Measurements from ENCODE around the gene PACS2. TPM values are rescaled to one million over a fixed set of nuclear protein-coding genes. Genes with fewer than 3 reads are reported as not detected.

PACS2 gene
- total RNA-seq, 2 donors from 2014 or later: 24.9 to 26.3 TPM

GRCh38 chr14:105313381-105314286 lies 914 bp upstream of the PACS2 start:
- no peak for DNase-seq (ENCODE audit: low spot score)
- peak overlapping the region; percentile 84 for H3K4me3 Mint-ChIP-seq
- H3K9me3 Mint-ChIP-seq: no peaks in the 10 kb centered on the region
- ATAC-seq: peak in 1 of 2 donors; percentile 55
- no peaks in the 10 kb centered on the region for H3K27me3 Mint-ChIP-seq
- H3K27ac Mint-ChIP-seq: peak overlapping the region; percentile 77 to 88
- H3K36me3 Mint-ChIP-seq: no peaks in the 10 kb centered on the region
- H3K4me1 Mint-ChIP-seq (ENCODE audit: low read depth in 2 of 2): peaks cover 8 to 9% of the 10 kb centered on the region in 2 donors

GRCh38 chr14:105315211-105315721 lies 718 bp downstream of the PACS2 start:
- H3K27me3 Mint-ChIP-seq: no peaks in the 10 kb centered on the region
- peak overlapping the region; percentile 88 for H3K4me3 Mint-ChIP-seq
- H3K9me3 Mint-ChIP-seq: no peaks in the 10 kb centered on the region
- no peak for ATAC-seq
- DNase-seq (ENCODE audit: low spot score): no peak
- peak overlapping the region; percentile 33 to 55 for H3K27ac Mint-ChIP-seq
- peaks cover 8 to 9% of the 10 kb centered on the region in 2 donors for H3K4me1 Mint-ChIP-seq (ENCODE audit: low read depth in 2 of 2)
- H3K36me3 Mint-ChIP-seq: no peaks in the 10 kb centered on the region

- Mint-ChIP-seq H3K9me3 (no peaks in the 10 kb centered on the region), H3K36me3 (no peaks in the 10 kb centered on the region), H3K27me3 (no peaks in the 10 kb centered on the region), H3K27ac (peak overlapping the region; percentile 33 to 55), H3K4me1 (ENCODE audit: low read depth in 2 of 2) (peaks cover 8 to 9% of the 10 kb centered on the region in 2 donors), H3K4me3 (peak overlapping the region; percentile 88)
- DNase-seq (ENCODE audit: low spot score): peak; percentile 54
- no peak for ATAC-seq
Measured at GRCh38 chr14:105315941-105316576, 1.5 kb downstream of the PACS2 start.

GRCh38 chr14:105316577-105316941 lies 2.0 kb downstream of the PACS2 start:
- Mint-ChIP-seq H3K27ac (peak overlapping the region in 1 of 2 donors; percentile 55), H3K4me3 (peak overlapping the region; percentile 88), H3K4me1 (ENCODE audit: low read depth in 2 of 2) (peaks cover 8 to 9% of the 10 kb centered on the region in 2 donors), H3K27me3 (no peaks in the 10 kb centered on the region), H3K36me3 (no peaks in the 10 kb centered on the region), H3K9me3 (no peaks in the 10 kb centered on the region)
- ATAC-seq: no peak
- DNase-seq (ENCODE audit: low spot score): no peak

GRCh38 chr14:105316968-105317510 lies 2.5 kb downstream of the PACS2 start:
- Mint-ChIP-seq H3K27me3 (no peaks in the 10 kb centered on the region), H3K4me1 (ENCODE audit: low read depth in 2 of 2) (peaks cover 8 to 9% of the 10 kb centered on the region in 2 donors), H3K36me3 (no peaks in the 10 kb centered on the region), H3K9me3 (no peaks in the 10 kb centered on the region), H3K4me3 (peak overlapping the region; percentile 45), H3K27ac (no peak overlapping the region)
- no peak for ATAC-seq
- DNase-seq (ENCODE audit: low spot score): peak; percentile 39

GRCh38 chr14:105317546-105317945 lies 3.0 kb downstream of the PACS2 start:
- Mint-ChIP-seq H3K4me1 (ENCODE audit: low read depth in 2 of 2) (peaks cover 8 to 10% of the 10 kb centered on the region in 2 donors), H3K4me3 (no peak overlapping the region), H3K36me3 (no peaks in the 10 kb centered on the region), H3K27ac (no peak overlapping the region), H3K27me3 (no peaks in the 10 kb centered on the region), H3K9me3 (no peaks in the 10 kb centered on the region)
- ATAC-seq: no peak
- DNase-seq (ENCODE audit: low spot score): no peak

DNA sequence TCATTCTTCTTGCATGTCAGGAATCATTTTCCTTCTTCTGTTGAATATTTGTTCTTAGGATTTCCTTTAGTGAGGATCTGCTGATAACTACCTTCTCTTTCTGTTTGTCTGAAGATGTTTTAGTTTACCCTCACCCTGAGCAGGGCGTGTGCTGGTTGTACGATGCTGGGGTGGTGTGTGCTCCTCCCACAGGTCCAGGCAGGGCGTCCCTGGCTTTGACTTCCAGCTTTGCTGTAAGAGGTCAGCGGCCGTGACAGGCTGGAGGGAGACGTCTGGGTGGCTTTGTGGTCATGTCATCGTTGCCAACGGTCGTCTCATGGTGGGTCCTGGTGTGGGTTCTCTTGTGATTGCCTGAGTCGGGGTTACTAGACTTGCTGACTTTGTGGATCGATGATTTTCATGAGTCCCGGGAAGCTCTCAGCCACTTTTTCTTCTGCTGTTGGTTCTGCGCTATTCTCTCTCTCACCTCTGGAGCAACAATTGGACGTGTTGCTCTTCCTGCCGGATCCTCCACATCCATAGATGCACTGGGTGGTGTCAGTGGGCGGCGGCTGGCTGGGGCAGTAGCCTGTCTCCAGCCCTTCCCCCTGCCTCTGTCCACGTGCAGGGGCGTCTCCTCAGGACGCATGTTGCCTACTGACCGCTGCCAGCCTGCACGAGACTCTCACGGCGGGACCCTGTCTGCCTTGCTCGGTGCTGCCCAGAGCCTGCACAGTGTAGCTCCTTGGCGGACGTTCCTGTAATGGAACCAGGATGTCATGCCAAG lies 8.4 kb downstream of the PACS2 start:
- H3K4me1 Mint-ChIP-seq (ENCODE audit: low read depth in 2 of 2): peaks cover 0 to 13% of the 10 kb centered on the region in 2 donors
- no peaks in the 10 kb centered on the region for H3K9me3 Mint-ChIP-seq
- no peak overlapping the region for H3K4me3 Mint-ChIP-seq
- H3K27ac Mint-ChIP-seq: no peak overlapping the region
- ATAC-seq (no peak), DNase-seq (ENCODE audit: low spot score) (peak; percentile 40)
- no peaks in the 10 kb centered on the region for H3K36me3 Mint-ChIP-seq
- H3K27me3 Mint-ChIP-seq: no peaks in the 10 kb centered on the region

DNA sequence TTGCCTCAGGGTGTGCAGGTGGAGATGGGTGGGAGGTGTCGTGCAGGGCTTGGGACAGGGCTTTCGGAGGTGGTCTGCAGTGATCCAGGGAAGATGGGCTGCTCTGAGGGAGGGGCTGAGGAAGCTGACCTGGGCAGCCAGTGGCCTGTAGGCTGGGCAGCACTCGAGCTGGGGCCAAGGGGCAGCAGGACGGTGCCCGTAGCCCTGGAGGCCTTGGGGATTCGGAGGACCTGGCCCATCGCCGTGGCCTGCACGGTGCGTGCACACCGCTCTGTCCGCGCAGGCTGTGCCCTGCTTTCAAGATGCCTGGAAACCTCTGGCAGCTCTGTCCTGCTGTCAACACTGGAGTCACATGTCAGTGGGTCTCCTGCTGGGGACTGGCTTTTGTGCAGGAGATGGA lies 9.1 kb downstream of the PACS2 start:
- H3K27me3 Mint-ChIP-seq: no peaks in the 10 kb centered on the region
- H3K27ac Mint-ChIP-seq: no peak overlapping the region
- DNase-seq (ENCODE audit: low spot score): no peak
- peaks cover 0 to 14% of the 10 kb centered on the region in 2 donors for H3K4me1 Mint-ChIP-seq (ENCODE audit: low read depth in 2 of 2)
- H3K9me3 Mint-ChIP-seq: no peaks in the 10 kb centered on the region
- H3K4me3 Mint-ChIP-seq: no peak overlapping the region
- H3K36me3 Mint-ChIP-seq: no peaks in the 10 kb centered on the region
- ATAC-seq: peak in 1 of 2 donors; percentile 14

DNA sequence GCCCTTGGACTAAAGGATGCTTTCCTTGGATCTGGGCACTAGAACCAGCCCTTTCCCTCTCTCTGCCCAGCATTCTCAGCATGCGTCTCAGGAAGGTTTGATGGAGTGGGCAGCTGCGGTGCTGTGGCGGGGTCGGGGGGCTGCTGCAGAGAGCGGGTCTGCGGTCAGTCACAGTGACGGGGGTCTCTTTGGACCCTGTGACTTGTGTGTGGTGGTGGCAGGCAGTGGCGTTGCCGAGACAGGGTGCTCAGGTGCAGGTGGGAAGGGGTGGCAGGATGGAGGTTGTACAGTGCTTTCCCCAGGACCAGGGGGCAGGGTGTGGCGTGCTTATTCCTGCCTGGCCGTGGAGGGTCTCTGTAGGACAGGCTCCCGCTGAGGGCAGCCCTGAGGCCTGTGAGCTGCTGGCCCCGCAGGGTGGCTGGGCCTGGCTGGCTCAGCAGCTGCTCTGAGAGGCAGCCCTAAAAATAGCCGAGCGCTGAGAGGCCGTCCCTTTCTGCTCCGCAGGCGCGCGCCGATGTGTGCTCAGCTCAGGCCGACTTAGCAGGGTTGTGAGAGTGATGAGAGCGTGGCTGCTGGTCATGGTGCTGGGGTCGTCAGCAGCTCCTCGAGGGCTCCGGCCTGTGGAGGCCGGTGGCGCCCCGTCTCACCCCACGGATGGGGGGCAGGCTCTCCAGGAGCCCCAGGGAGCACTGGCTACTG lies 9.7 kb downstream of the PACS2 start:
- DNase-seq (ENCODE audit: low spot score) (no peak), ATAC-seq (peak in 1 of 2 donors; percentile 3)
- peaks cover 0 to 17% of the 10 kb centered on the region in 2 donors for H3K4me1 Mint-ChIP-seq (ENCODE audit: low read depth in 2 of 2)
- H3K27me3 Mint-ChIP-seq: no peaks in the 10 kb centered on the region
- no peaks in the 10 kb centered on the region for H3K36me3 Mint-ChIP-seq
- no peaks in the 10 kb centered on the region for H3K9me3 Mint-ChIP-seq
- no peak overlapping the region for H3K4me3 Mint-ChIP-seq
- no peak overlapping the region for H3K27ac Mint-ChIP-seq

- H3K4me3 Mint-ChIP-seq: no peak overlapping the region
- H3K9me3 Mint-ChIP-seq: no peaks in the 10 kb centered on the region
- DNase-seq (ENCODE audit: low spot score): no peak
- H3K27ac Mint-ChIP-seq: no peak overlapping the region
- H3K36me3 Mint-ChIP-seq: no peaks in the 10 kb centered on the region
- ATAC-seq: no peak
- no peaks in the 10 kb centered on the region for H3K27me3 Mint-ChIP-seq
- peaks cover 0 to 17% of the 10 kb centered on the region in 2 donors for H3K4me1 Mint-ChIP-seq (ENCODE audit: low read depth in 2 of 2)
Measured at GRCh38 chr14:105324871-105325270, 10.3 kb downstream of the PACS2 start.

DNA sequence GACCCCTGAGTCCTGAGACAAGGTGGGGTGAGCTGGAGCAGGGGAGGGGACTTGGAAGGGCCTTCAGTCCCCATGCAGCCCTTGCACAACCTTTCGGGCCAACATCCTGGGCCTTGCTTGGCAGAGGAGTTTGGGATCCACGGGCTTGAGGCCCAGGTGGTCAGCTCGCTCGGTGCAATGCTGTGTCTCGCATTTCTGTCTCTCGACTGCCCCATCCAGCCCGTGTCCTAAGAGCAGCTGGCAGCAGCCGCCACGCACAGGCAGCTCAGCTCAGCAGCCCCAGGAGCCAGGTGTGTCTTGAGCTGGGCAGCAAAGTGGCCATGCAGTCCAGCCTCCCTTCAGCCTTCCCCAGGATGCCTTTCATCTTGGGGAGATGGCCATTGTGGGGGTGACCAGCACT lies 10.8 kb downstream of the PACS2 start:
- Mint-ChIP-seq H3K9me3 (no peaks in the 10 kb centered on the region), H3K4me1 (ENCODE audit: low read depth in 2 of 2) (peaks cover 0 to 17% of the 10 kb centered on the region in 2 donors), H3K36me3 (no peaks in the 10 kb centered on the region), H3K4me3 (no peak overlapping the region), H3K27ac (no peak overlapping the region), H3K27me3 (no peaks in the 10 kb centered on the region)
- DNase-seq (ENCODE audit: low spot score): no peak
- peak in 1 of 2 donors; percentile 4 for ATAC-seq

DNA sequence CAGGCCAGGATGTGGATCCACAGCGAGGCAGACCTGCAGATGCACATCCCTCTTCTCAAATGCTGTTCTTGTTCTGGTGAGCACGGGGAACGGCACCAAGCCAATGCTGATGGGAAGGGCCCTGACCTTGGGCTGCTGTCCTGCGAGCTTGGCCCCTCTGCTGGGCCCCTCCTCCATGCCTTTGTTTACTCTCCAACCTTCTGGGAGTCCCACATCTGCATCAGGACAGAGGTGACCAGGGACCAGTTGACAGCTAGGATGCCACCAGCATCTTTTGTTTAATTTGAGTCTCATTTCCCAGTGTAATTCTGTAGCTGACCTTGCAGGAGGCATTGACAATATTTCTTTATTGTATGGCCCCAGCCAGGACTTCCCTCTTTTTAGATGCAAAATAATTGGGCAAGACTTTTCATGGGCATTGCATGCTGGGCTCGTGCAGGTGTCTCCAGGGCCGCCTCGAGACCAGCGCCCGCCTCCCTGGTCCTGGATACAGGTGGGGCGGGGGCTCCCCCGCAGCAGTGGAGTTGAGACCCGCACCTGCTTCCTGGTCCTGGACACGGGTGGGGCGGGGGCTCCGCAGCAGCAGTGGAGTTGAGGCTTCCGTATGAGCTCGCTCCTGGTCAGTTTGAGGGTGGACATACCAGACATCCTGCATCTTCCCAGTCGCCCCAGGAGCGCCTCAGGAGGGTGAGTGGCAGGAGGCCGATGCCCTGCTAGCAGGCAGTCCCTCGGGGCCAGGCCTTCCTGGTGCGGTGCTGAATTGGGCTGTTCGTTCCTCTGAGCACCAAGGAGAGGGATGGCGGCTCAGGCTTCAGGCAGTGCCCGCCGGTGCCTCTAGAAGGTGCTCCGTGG lies 11.4 kb downstream of the PACS2 start:
- no peaks in the 10 kb centered on the region for H3K27me3 Mint-ChIP-seq
- H3K4me3 Mint-ChIP-seq: no peak overlapping the region

More for the DNA sequence above, 11.4 kb downstream of the PACS2 start:
- DNase-seq (ENCODE audit: low spot score): no peak
- H3K4me1 Mint-ChIP-seq (ENCODE audit: low read depth in 2 of 2): peaks cover 0 to 21% of the 10 kb centered on the region in 2 donors
- H3K9me3 Mint-ChIP-seq: no peaks in the 10 kb centered on the region
- no peaks in the 10 kb centered on the region for H3K36me3 Mint-ChIP-seq
- ATAC-seq: no peak
- H3K27ac Mint-ChIP-seq: no peak overlapping the region
